ENCODE measurements around the gene KCNJ2.

KCNJ2 gene

GRCh38 chr17:70158180-70158579, 11.2 kb upstream of the KCNJ2 start:
- Histone ChIP-seq H3K9me3 (ENCODE audit: insufficient read depth, low read length) (no peaks in the 10 kb centered on the region), H2AFZ (ENCODE audit: low read depth, low read length) (no peak overlapping the region), H3K9ac (ENCODE audit: low read length) (no peak overlapping the region), H3K4me3 (ENCODE audit: low read length) (no peak overlapping the region), H3K4me2 (ENCODE audit: low read length) (no peak overlapping the region), H3K79me2 (ENCODE audit: low read length) (no peaks in the 10 kb centered on the region), H3K27ac (ENCODE audit: low read length) (no peak overlapping the region), H4K20me1 (ENCODE audit: insufficient read depth, low read length) (no peaks in the 10 kb centered on the region), H3K27me3 (ENCODE audit: low read depth, low read length) (no peaks in the 10 kb centered on the region), H3K36me3 (replicated peaks; ENCODE audit: low read depth, low read length) (no peaks in the 10 kb centered on the region), H3K4me1 (ENCODE audit: low read length) (peaks cover 14% of the 10 kb centered on the region)
- no peak for TF ChIP-seq CTCF (IDR thresholded peaks at IDR 0.05; ENCODE audit: low read depth, low read length)
- no peak for TF ChIP-seq EZH2phosphoT487 (IDR thresholded peaks at IDR 0.05; ENCODE audit: low read depth)

DNA sequence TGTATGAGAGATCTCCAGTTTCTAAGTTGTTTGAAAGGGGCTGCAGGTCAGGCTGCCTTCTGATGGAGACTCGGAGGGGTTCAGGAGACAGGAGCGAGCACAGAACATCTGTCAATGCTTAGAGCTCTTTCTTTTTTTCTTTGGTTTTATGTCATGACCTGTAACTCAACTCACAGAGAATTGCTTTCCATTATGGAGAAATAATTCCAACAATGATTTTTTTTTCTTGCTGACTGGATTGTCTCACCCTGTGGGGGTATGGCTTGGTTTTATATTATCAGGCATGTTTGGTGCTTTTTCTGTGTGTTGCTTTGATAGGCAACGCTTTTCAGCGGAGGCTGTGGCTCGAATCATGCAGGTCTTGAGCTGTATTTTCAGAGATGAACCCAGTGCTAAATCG, 10.7 kb upstream of the KCNJ2 start:
- Histone ChIP-seq H3K27ac (ENCODE audit: low read length) (no peak overlapping the region), H3K9me3 (ENCODE audit: insufficient read depth, low read length) (no peaks in the 10 kb centered on the region), H3K36me3 (replicated peaks; ENCODE audit: low read depth, low read length) (no peaks in the 10 kb centered on the region), H3K4me3 (ENCODE audit: low read length) (no peak overlapping the region), H3K27me3 (ENCODE audit: low read depth, low read length) (no peaks in the 10 kb centered on the region), H3K4me2 (ENCODE audit: low read length) (no peak overlapping the region), H4K20me1 (ENCODE audit: insufficient read depth, low read length) (no peaks in the 10 kb centered on the region), H2AFZ (ENCODE audit: low read depth, low read length) (no peak overlapping the region), H3K79me2 (ENCODE audit: low read length) (no peaks in the 10 kb centered on the region), H3K4me1 (ENCODE audit: low read length) (peaks cover 14% of the 10 kb centered on the region), H3K9ac (ENCODE audit: low read length) (no peak overlapping the region)
- TF ChIP-seq CTCF (IDR thresholded peaks at IDR 0.05; ENCODE audit: low read depth, low read length) = no peak
- TF ChIP-seq EZH2phosphoT487 (IDR thresholded peaks at IDR 0.05; ENCODE audit: low read depth) = no peak

DNA sequence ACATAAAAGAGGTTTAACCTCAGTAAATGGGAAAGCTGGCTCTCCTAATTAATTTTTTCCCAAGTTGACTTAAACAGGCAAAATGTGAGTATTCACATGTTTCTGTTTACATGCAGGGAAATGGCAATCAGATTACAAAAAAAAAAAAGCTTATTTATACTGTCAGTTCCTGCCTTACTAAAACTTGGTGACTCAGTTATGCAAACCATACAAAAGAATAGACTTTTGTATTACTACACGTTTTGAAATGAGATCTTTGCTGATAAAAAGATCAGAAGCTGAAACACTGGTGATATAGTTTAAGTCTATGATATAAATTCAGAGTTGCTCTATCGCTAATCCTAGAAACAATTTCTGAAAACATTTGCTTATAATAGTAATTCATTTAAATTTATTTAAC, 9.4 kb upstream of the KCNJ2 start:
- H4K20me1 ChIP-seq (ENCODE audit: insufficient read depth, low read length) = no peaks in the 10 kb centered on the region
- no peaks in the 10 kb centered on the region for H3K79me2 ChIP-seq (ENCODE audit: low read length)
- peaks cover 14% of the 10 kb centered on the region for H3K4me1 ChIP-seq (ENCODE audit: low read length)
- H3K9ac ChIP-seq (ENCODE audit: low read length) = no peak overlapping the region
- no peak overlapping the region for H3K4me3 ChIP-seq (ENCODE audit: low read length)
- no peak for TF ChIP-seq CTCF (IDR thresholded peaks at IDR 0.05; ENCODE audit: low read depth, low read length)
- no peak for TF ChIP-seq EZH2phosphoT487 (IDR thresholded peaks at IDR 0.05; ENCODE audit: low read depth)
- no peaks in the 10 kb centered on the region for H3K36me3 ChIP-seq (replicated peaks; ENCODE audit: low read depth, low read length)
- H2AFZ ChIP-seq (ENCODE audit: low read depth, low read length) = no peak overlapping the region
- H3K9me3 ChIP-seq (ENCODE audit: insufficient read depth, low read length) = no peaks in the 10 kb centered on the region
- H3K27me3 ChIP-seq (ENCODE audit: low read depth, low read length) = no peaks in the 10 kb centered on the region
- no peak overlapping the region for H3K27ac ChIP-seq (ENCODE audit: low read length)
- no peak overlapping the region for H3K4me2 ChIP-seq (ENCODE audit: low read length)

DNA sequence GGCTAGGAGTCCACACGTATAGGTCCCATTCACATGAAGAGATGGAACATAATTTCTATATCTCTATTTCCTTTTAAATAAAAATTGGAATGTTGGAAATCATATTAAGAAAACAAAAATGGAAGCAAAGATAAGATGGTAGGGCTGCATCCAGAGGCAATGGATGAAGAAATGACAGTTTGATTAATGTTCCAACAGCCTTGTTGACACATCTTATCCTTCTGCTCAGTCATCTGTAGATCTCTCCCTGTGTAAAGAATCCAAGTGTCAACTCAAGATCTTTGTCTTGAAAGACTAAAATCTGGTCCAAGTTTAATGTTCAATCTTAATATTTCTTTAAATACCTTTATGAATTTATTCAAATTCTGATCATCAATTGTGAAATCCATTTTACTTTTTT, 7.8 kb upstream of the KCNJ2 start:
- Histone ChIP-seq H3K79me2 (ENCODE audit: low read length) (no peaks in the 10 kb centered on the region), H3K4me2 (ENCODE audit: low read length) (no peak overlapping the region), H4K20me1 (ENCODE audit: insufficient read depth, low read length) (no peaks in the 10 kb centered on the region), H3K27ac (ENCODE audit: low read length) (no peak overlapping the region), H3K4me3 (ENCODE audit: low read length) (no peak overlapping the region), H3K36me3 (replicated peaks; ENCODE audit: low read depth, low read length) (no peaks in the 10 kb centered on the region), H2AFZ (ENCODE audit: low read depth, low read length) (no peak overlapping the region), H3K9me3 (ENCODE audit: insufficient read depth, low read length) (no peaks in the 10 kb centered on the region), H3K27me3 (ENCODE audit: low read depth, low read length) (no peaks in the 10 kb centered on the region), H3K9ac (ENCODE audit: low read length) (no peak overlapping the region), H3K4me1 (ENCODE audit: low read length) (no peaks in the 10 kb centered on the region)
- TF ChIP-seq CTCF (IDR thresholded peaks at IDR 0.05; ENCODE audit: low read depth, low read length) = no peak
- no peak for TF ChIP-seq EZH2phosphoT487 (IDR thresholded peaks at IDR 0.05; ENCODE audit: low read depth)
